HG02852 (cell line): ENCODE results near the gene KSR2.

Experiments
- ATAC-seq: cut with Tn5 transposase; IDR thresholded peaks from one replicate; pipeline ENCODE4 v1.9.1; 2021; ENCODE audit warnings: mild to moderate bottlenecking, moderate library complexity; ENCODE audit not compliant: unreplicated experiment

Gene KSR2

GRCh38 chr12:117968151-117968789, 520 bp downstream of the KSR2 start:
- ATAC-seq: no peak

- no peak for ATAC-seq
Observed at GRCh38 chr12:117967512-117967911, 1.3 kb downstream of the KSR2 start.

DNA sequence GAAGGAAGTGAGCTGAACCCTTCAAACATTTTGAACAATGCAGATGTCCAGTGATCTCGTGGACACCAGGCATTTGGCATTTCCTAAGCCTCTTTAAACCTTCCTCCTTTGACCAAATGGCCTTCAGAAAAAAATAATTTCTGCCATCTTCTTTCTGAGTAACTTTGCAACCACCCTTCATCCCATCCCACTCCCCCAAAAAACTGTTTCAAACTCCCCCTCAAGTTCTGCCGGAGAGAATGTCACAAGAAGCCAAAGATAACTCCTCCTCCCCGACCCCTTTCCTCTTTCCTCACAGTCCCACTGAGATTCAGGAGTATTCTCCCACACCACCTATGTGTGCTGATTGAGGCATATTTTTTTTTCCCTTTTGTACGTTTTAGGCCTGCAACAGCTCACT, 1.7 kb downstream of the KSR2 start:
- ATAC-seq: no peak

DNA sequence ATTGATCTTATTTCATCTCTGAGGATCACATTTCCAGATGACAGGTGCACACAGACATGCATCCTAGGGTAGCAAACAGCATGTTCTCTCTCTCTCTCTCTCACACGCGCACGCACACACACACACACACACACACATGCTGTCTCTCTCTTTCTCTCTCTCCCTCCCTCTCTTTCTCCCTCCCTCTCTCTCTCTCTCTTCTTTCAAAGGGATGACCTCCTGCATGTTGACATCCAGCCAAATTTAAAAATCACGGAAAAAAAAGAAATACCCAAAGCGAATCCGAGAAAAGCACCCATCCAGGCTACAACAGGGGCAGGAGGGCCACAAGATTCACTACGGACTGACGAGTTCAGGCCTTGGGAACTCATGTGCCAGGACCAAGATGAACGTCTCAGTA, 2.3 kb downstream of the KSR2 start:
- no peak for ATAC-seq

- no peak for ATAC-seq
Observed at GRCh38 chr12:117963836-117964235, 5.0 kb downstream of the KSR2 start.

GRCh38 chr12:117936722-117937484, 31.9 kb downstream of the KSR2 start:
- no peak for ATAC-seq

- no peak for ATAC-seq
Observed at GRCh38 chr12:117933545-117933944, 35.2 kb downstream of the KSR2 start.

DNA sequence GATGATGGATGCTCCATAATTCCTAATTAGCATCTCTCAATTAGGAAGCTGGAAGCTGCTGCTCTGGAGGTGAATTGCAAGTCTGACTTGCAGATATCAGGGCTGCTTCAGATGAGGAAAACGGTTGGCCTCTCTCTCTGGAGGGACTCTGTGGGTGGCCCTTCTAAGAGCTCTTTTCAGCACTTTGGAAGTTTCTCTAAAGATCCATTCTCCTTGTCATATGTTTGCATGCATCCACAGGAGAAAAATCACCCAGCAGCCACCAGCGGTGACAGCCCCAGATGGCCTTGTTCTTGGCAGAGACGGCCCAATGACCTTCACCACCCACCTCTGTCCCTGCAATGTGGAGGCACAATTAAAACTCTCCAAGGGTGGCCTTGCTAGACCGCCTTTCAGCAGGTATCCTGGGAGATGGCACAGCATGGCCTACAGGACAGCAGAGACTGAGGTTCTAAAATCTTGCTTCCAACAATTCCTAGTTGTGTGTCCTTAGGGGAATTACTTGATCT, 42.3 kb downstream of the KSR2 start:
- ATAC-seq: no peak

DNA sequence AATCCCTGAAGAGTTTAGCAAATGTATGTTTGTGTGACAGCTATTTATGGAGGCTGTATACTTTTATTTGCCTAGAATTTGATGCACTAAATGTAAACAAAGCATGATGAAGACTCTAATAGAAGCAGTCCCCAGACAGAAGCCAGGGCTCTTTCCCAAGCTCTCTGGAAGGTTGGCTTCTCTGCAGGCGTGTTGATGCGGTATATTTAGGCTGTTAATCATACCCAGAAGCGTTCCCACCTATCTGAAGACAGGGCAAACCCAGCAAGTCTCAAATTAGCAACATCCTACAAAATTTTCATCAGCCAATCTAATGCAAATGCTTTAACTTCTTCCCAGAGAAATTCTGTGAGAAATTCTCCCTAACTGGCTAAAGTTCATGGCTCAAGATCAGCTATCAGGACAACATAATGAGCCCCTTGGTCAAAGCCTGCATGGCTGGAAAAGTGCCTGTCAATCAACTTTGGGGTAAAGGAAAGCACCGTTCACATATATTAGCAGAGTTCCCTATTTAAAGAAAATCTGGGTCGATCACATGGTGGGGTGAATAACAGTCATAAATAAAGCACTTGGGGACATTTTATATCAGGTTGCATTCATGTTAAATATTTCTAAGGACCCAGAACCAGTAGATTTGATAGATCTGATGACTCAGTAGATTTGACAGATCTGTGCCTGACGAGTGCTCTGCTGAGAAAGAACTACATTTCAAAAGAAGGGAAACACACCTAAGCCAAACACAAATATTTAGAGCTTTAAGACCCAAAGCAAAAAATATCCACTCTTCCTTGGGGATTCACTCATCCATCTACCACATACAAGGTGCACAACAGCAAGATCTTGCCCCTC, 46.6 kb downstream of the KSR2 start:
- ATAC-seq: no peak

DNA sequence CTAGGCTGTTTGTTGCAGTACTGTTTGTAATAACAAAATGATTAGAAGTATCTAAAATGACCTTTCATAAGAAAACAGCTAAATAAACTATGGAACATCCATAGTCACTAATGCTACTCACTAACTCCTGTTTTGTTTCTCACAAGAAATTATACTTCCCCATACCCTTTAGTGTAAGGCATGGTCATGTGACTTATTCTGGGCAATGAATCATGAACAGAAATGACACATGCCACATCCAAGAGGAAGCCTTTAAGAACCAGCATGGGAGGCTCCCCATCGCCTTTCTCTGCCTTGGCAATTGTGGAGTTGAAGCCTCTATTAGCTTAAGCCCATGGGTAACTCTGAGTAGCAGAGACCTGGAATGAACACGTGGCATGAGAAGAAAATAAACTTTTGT, 49.3 kb downstream of the KSR2 start:
- no peak for ATAC-seq

DNA sequence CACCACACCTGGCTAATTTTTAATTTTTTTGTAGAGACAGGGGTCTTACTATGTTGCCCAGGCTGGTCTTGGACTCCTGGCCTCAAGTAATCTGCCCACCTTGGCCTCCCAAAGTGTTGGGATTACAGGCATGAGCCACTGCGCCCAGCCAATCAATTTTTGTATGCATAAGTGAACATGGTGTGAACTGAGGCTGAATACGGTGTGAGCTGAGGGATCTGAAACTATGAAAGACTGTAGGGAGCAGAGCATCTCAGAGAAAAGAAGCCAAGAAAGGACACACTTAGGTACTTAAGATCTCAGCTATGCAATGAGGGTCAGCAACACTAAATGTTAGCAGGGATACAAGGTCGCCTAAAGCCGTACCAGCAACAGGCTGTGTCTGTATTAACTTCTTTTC, 54.1 kb downstream of the KSR2 start:
- ATAC-seq: no peak

GRCh38 chr12:117912756-117913155, 56.0 kb downstream of the KSR2 start:
- no peak for ATAC-seq

DNA sequence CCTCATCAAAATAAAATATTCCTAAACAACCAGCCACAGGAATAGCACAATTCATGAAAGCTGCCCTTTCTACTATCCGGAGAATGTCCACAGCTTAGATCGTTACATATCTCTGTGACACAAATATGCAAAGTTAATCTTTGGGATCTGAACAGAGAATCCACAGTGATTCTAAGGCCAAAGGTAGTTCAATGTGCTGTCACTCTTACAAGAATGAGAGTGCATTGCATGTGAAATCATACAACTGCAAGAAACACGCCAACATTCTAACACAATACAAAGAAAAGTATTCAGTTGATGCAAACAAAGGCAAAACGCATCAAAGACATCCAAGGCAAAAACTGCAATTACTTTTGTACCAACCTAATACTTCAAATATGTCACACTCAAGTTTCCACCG, 60.4 kb downstream of the KSR2 start:
- ATAC-seq: no peak

GRCh38 chr12:117907108-117907689, 61.6 kb downstream of the KSR2 start:
- ATAC-seq: no peak

DNA sequence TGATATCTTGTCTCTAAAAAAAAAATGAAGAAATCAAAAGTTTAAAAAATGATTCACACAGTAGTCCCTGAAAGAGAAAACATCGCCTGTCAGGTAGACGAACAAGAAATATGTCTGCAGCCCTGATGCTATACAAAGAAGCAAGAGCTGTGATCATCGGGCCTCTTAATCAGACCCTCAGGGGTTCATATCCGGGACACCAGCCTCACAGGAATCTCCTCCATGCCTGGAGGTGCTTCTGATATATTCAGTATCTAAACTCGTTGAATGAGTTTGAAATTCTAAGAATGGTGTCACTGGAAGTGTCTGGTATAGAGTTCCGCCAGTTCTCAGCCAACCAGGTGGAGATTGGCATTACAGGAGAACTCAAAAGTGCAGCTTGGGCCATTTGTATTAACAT, 64.7 kb downstream of the KSR2 start:
- no peak for ATAC-seq

DNA sequence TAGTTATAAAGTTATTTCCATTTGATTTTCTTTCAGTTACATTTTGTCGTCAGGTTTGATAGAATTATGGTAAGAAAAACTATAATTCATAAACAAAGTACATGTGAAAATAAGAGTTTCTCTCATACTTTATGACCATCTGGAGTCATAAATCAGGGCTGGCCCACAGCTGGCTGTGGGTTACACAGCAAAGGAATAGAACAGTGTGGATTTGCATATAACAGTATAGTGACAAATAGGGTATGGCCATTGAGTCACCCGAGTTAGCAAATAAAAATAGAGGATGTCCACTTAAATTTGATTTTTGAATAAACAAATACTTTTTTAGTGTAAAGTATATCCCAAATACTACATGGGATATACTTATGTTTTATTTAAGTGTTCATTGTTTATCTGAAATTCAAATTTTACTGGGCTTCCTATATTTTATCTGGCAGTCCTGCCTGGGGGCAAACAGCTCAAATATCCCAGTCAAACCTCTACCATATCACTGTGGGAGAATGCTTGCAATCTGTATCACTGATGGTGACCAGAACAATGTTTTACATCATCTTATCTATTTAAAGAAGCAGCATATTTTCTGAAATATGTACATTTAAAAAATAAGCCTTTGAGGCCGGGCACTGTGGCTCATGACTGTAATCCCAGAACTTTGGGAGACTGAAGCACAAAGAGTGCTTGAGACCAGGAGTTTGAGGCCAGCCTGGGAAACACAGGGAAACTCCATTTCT, 65.5 kb downstream of the KSR2 start:
- no peak for ATAC-seq

GRCh38 chr12:117901631-117902030, 67.2 kb downstream of the KSR2 start:
- no peak for ATAC-seq

GRCh38 chr12:117900561-117900960, 68.2 kb downstream of the KSR2 start:
- no peak for ATAC-seq

DNA sequence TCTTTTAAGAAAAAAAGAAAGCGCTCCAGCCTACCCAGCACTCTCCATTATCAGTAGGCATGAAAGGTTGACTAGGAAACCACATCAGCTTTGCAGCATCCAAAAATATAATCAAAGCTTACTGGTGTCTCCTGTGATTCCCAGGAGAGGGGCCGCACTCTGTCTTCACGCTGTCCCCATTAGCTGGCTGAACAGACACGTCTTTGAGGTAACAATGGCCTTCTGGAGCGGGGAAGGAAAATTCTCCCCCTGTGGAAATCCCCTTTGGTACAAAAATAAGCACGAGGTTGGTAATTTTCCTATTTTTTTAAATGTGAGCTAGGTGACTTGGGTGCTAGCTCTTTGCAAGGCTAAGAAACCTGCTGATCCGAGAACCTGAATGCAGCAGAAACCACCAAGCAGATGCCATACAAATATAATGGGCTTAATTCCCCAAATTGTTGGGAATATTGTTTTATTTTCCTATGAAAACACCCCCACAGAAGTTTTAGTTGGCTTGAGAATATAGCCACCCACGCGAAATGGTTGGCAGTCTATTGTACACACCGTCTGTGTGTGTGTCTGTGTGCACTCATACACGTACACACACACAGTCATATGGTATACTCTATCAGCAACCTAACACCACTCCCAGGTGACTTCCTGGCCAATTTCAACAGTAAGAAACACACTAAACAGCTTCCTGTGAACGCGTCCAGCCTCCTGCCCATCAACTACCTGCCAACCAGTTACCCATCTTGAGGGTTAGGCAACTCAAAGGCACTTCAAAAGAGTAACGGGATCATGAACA, 71.2 kb downstream of the KSR2 start:
- no peak for ATAC-seq

GRCh38 chr12:117896009-117896408, 72.8 kb downstream of the KSR2 start:
- no peak for ATAC-seq
